Liver (tissue), 9 donors: ENCODE data around the gene DAG1. TPM values are rescaled to one million over a fixed set of nuclear protein-coding genes. Genes with fewer than 3 reads are reported as not detected.

Source experiments
- DNase-seq: peaks from one replicate; pipeline ENCODE4 v3.0.0-alpha.2; 2017; ENCODE audit warnings: low spot score
- H3K27ac ChIP-seq, 2 donors: one replicate each; pipeline ENCODE4 v1.7.0; 2013; ENCODE audit warnings: inconsistent platforms in 2 of 2, low read length in 2 of 2, control low read depth in 1 of 2, low read depth in 1 of 2, mild to moderate bottlenecking in 1 of 2
- H3K27me3 ChIP-seq, 4 donors: one replicate each; pipeline versions ENCODE4 v1.6.1 to v1.7.0; 2013; ENCODE audit warnings: low read length in 3 of 4, inconsistent platforms in 1 of 4, mild to moderate bottlenecking in 1 of 4, moderate library complexity in 1 of 4; ENCODE audit not compliant: control insufficient read depth in 4 of 4, insufficient read depth in 4 of 4
- H3K36me3 ChIP-seq, 4 donors: one replicate each; pipeline versions ENCODE4 v1.6.1 to v1.7.0; 2013; ENCODE audit warnings: low read length in 3 of 4, mild to moderate bottlenecking in 3 of 4, low read depth in 1 of 4, moderate library complexity in 1 of 4; ENCODE audit not compliant: control insufficient read depth in 4 of 4, insufficient read depth in 3 of 4
- H3K4me1 ChIP-seq, 4 donors: one replicate each; pipeline versions ENCODE4 v1.6.1 to v1.7.0; 2013; ENCODE audit warnings: low read length in 3 of 4, mild to moderate bottlenecking in 3 of 4, moderate library complexity in 1 of 4; ENCODE audit not compliant: control insufficient read depth in 4 of 4, insufficient read depth in 4 of 4
- H3K4me3 ChIP-seq, 3 donors: one replicate each; pipeline versions ENCODE4 v1.6.1 to v1.7.0; 2013; ENCODE audit warnings: low read length in 3 of 3, control low read depth in 1 of 3, low read depth in 1 of 3, mild to moderate bottlenecking in 1 of 3
- H3K9ac ChIP-seq, 2 donors: one replicate each; pipeline ENCODE4 v1.7.0; 2013; ENCODE audit warnings: low read length in 2 of 2, mild to moderate bottlenecking in 2 of 2, moderate library complexity in 2 of 2, control low read depth in 1 of 2, low read depth in 1 of 2
- H3K9me3 ChIP-seq, 4 donors: one replicate each; pipeline versions ENCODE4 v1.6.1 to v1.7.0; 2013; ENCODE audit warnings: low read length in 3 of 4; ENCODE audit not compliant: control insufficient read depth in 4 of 4
- EGR1 ChIP-seq, 2 donors: IDR thresholded peaks; 2 replicates each; pipeline ENCODE4 v1.6.1; 2016 to 2018; ENCODE audit warnings: antibody characterized with exemption in 2 of 2, low read depth in 2 of 2
- FOXA1 ChIP-seq: IDR thresholded peaks from 2 replicates; pipeline ENCODE4 v1.6.1; 2016; ENCODE audit warnings: antibody characterized with exemption
- FOXA2 ChIP-seq: IDR thresholded peaks from 2 replicates; pipeline ENCODE4 v1.6.1; 2016; ENCODE audit warnings: antibody characterized with exemption
- GABPA ChIP-seq, 2 donors: IDR thresholded peaks in 1 of 2; conservative IDR thresholded peaks in 1 of 2; 2 replicates each; pipeline ENCODE4 v1.6.1; 2016; ENCODE audit warnings: antibody characterized with exemption in 2 of 2, mild to moderate bottlenecking in 1 of 2, moderate library complexity in 1 of 2
- HNF4A ChIP-seq, 2 donors: conservative IDR thresholded peaks; 2 replicates each; pipeline ENCODE4 v1.6.1; 2016; ENCODE audit warnings: antibody characterized with exemption in 2 of 2, mild to moderate bottlenecking in 2 of 2
- HNF4G ChIP-seq: IDR thresholded peaks from 2 replicates; pipeline ENCODE4 v1.6.1; 2016; ENCODE audit warnings: antibody characterized with exemption
- JUND ChIP-seq, 2 donors: IDR thresholded peaks; 2 replicates each; pipeline ENCODE4 v1.6.1; 2016; ENCODE audit warnings: antibody characterized with exemption in 2 of 2
- RAD21 ChIP-seq, 2 donors: IDR thresholded peaks; 2 replicates each; pipeline ENCODE4 v1.6.1; 2016; ENCODE audit warnings: antibody characterized with exemption in 2 of 2, mild to moderate bottlenecking in 2 of 2
- REST ChIP-seq: IDR thresholded peaks from 2 replicates; pipeline ENCODE4 v1.6.1; 2016; ENCODE audit warnings: antibody characterized with exemption, mild to moderate bottlenecking
- RXRA ChIP-seq, 2 donors: IDR thresholded peaks; 2 replicates each; pipeline ENCODE4 v1.6.1; 2017 to 2018; ENCODE audit warnings: antibody characterized with exemption in 2 of 2, mild to moderate bottlenecking in 1 of 2
- SP1 ChIP-seq: IDR thresholded peaks from 2 replicates; pipeline ENCODE4 v1.6.1; 2018; ENCODE audit warnings: antibody characterized with exemption, mild to moderate bottlenecking
- TAF1 ChIP-seq: conservative IDR thresholded peaks from 2 replicates; pipeline ENCODE4 v1.6.1; 2016; ENCODE audit warnings: antibody characterized with exemption, mild to moderate bottlenecking
- YY1 ChIP-seq: IDR thresholded peaks from 2 replicates; pipeline ENCODE4 v1.6.1; 2016; ENCODE audit warnings: antibody characterized with exemption, mild to moderate bottlenecking
- WGBS: extraction: QIAGEN DNeasy Blood & Tissue Kit; methylation state at CpG from one replicate; pipeline ENCODE4 v1.1.7; 2013; 5-methylcytosine and 5-hydroxymethylcytosine counted together
- polyA plus RNA-seq, 2 donors: library from polyadenylated mRNA; stranded (reverse) in 1 of 2; unstranded in 1 of 2; fragments of 200-250 nt in 1 of 2; fragments of >200 nt in 1 of 2; fragmentation: Nextera tagmentation in 1 of 2; extraction: Ambion mirVana in 1 of 2; gene quantifications; one replicate each; pipeline versions ENCODE4 v1.2.1 to v1.2.3, GENCODE V29; 2013 to 2015
- total RNA-seq, 2 donors: library from RNA; depleted of rRNA; stranded (reverse); fragments of >200 nt; gene quantifications; one replicate each; pipeline ENCODE4 v1.2.3, GENCODE V29; 2014
- TF ChIP-seq, protein P1 (sequence below): fragments of 150-350 bp; IDR thresholded peaks from 2 replicates; pipeline ENCODE4 v1.5.1; 2017; ENCODE audit warnings: improper control_type of control experiment, low read depth, low read length; ENCODE audit not compliant: missing input control
- TF ChIP-seq, protein P2 (sequence below): IDR thresholded peaks from 2 replicates; pipeline ENCODE4 v1.6.1; 2016; ENCODE audit warnings: antibody characterized with exemption
- TF ChIP-seq, protein P3 (sequence below): IDR thresholded peaks from 2 replicates; pipeline ENCODE4 v1.6.1; 2016; ENCODE audit warnings: antibody characterized with exemption
- TF ChIP-seq, protein P4 (sequence below): IDR thresholded peaks from 2 replicates; pipeline ENCODE4 v1.6.1; 2016; ENCODE audit warnings: antibody characterized with exemption
- donor health status: healthy.
- donor health status: healthy.
- donor health status: healthy.
- donor health status: healthy.
- donor health status: healthy.

The DAG1 gene
- total and polyA plus RNA-seq, 4 donors: 12.1 to 54.4 (median 28.5) TPM

DNA sequence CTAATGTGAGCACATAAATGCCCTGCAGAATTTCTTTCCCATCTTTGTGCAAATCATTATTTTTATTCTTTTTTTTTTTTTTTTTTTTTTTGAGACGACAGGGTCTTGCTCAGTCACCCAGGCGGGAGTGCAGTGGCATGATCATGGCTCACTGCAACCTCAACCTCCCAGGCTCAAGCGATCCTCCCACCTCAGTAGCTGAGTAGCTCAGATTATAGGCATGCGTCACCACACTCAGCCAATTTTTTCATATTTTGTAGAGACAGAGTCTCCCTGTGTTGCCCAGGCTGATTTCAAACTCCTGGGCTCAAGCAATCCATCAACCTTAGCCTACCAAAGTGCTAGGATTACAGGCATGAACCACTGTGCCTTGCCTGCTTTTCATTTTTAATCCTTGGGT lies 22.9 kb downstream of the DAG1 start:
- WGBS: 94% methylated on average over 4 of the region's 4 CpGs
- no peak overlapping the region for H3K9ac ChIP-seq
- H3K9me3 ChIP-seq: no peaks in the 10 kb centered on the region

More for the DNA sequence above, 22.9 kb downstream of the DAG1 start:
- Histone ChIP-seq H3K27ac (no peak overlapping the region), H3K36me3 (peaks cover 0 to 2% (median 0%) of the 10 kb centered on the region in 4 donors), H3K27me3 (no peaks in the 10 kb centered on the region), H3K4me3 (no peak overlapping the region), H3K4me1 (peaks cover 4 to 9% (median 6%) of the 10 kb centered on the region in 4 donors)
- TF ChIP-seq REST: no peak
- TF ChIP-seq, protein P1, sequence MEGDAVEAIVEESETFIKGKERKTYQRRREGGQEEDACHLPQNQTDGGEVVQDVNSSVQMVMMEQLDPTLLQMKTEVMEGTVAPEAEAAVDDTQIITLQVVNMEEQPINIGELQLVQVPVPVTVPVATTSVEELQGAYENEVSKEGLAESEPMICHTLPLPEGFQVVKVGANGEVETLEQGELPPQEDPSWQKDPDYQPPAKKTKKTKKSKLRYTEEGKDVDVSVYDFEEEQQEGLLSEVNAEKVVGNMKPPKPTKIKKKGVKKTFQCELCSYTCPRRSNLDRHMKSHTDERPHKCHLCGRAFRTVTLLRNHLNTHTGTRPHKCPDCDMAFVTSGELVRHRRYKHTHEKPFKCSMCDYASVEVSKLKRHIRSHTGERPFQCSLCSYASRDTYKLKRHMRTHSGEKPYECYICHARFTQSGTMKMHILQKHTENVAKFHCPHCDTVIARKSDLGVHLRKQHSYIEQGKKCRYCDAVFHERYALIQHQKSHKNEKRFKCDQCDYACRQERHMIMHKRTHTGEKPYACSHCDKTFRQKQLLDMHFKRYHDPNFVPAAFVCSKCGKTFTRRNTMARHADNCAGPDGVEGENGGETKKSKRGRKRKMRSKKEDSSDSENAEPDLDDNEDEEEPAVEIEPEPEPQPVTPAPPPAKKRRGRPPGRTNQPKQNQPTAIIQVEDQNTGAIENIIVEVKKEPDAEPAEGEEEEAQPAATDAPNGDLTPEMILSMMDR: no peak
- no peak for TF ChIP-seq TAF1
- TF ChIP-seq, protein P2, sequence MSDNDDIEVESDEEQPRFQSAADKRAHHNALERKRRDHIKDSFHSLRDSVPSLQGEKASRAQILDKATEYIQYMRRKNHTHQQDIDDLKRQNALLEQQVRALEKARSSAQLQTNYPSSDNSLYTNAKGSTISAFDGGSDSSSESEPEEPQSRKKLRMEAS: no peak
- no peak for TF ChIP-seq RXRA (IDR thresholded peaks at IDR 0.05)
- no peak for TF ChIP-seq FOXA2
- no peak for TF ChIP-seq JUND (IDR thresholded peaks at IDR 0.05)
- TF ChIP-seq, protein P3, sequence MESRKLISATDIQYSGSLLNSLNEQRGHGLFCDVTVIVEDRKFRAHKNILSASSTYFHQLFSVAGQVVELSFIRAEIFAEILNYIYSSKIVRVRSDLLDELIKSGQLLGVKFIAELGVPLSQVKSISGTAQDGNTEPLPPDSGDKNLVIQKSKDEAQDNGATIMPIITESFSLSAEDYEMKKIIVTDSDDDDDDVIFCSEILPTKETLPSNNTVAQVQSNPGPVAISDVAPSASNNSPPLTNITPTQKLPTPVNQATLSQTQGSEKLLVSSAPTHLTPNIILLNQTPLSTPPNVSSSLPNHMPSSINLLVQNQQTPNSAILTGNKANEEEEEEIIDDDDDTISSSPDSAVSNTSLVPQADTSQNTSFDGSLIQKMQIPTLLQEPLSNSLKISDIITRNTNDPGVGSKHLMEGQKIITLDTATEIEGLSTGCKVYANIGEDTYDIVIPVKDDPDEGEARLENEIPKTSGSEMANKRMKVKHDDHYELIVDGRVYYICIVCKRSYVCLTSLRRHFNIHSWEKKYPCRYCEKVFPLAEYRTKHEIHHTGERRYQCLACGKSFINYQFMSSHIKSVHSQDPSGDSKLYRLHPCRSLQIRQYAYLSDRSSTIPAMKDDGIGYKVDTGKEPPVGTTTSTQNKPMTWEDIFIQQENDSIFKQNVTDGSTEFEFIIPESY: no peak
- no peak for TF ChIP-seq RAD21 (IDR thresholded peaks at IDR 0.05)
- no peak for TF ChIP-seq EGR1 (IDR thresholded peaks at IDR 0.05; ENCODE audit: low read depth in 2 of 2)
- TF ChIP-seq, protein P4, sequence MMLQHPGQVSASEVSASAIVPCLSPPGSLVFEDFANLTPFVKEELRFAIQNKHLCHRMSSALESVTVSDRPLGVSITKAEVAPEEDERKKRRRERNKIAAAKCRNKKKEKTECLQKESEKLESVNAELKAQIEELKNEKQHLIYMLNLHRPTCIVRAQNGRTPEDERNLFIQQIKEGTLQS: no peak
- no peak for TF ChIP-seq HNF4A (conservative IDR thresholded peaks at IDR 0.05)
- TF ChIP-seq GABPA (IDR thresholded peaks at IDR 0.05 in 1 of 2, conservative IDR thresholded peaks at IDR 0.05 in 1 of 2): no peak
- no peak for TF ChIP-seq HNF4G
- no peak for TF ChIP-seq YY1
- no peak for TF ChIP-seq FOXA1
- TF ChIP-seq SP1: no peak
- DNase-seq: no peak
